IPS DF 6.9 (cell line): Measurements from ENCODE around the gene OGDHL.

ENCODE experiments used
- DNase-seq: peaks from one replicate; pipeline ENCODE4 v3.0.0-alpha.2; 2013; ENCODE audit warnings: low read depth, low spot score
- H3K27ac ChIP-seq: one replicate; pipeline ENCODE4 v1.5.1; 2013; ENCODE audit warnings: low read length, control low read depth
- H3K27me3 ChIP-seq: 2 replicates; pipeline ENCODE4 v1.6.1; 2013; ENCODE audit warnings: mild to moderate bottlenecking, low read length; ENCODE audit not compliant: control insufficient read depth, insufficient read depth
- H3K36me3 ChIP-seq: 2 replicates; pipeline ENCODE4 v1.6.1; 2013; ENCODE audit warnings: low read length; ENCODE audit not compliant: control insufficient read depth, insufficient read depth
- H3K4me1 ChIP-seq: 2 replicates; pipeline ENCODE4 v1.6.1; 2013; ENCODE audit warnings: low read length; ENCODE audit not compliant: control insufficient read depth, insufficient read depth
- H3K4me3 ChIP-seq: 2 replicates; pipeline ENCODE4 v1.5.1; 2013; ENCODE audit warnings: mild to moderate bottlenecking, low read length
- H3K9me3 ChIP-seq: 2 replicates; pipeline ENCODE4 v1.6.1; 2013; ENCODE audit warnings: low read length, inconsistent platforms; ENCODE audit not compliant: control insufficient read depth, insufficient read depth
- WGBS: extraction: QIAGEN DNeasy Blood & Tissue Kit; methylation state at CpG from one replicate; pipeline ENCODE4 v1.1.7; 2013; ENCODE audit warnings: mixed read lengths, missing lambda C conversion rate; ENCODE audit not compliant: insufficient read length, insufficient coverage; 5-methylcytosine and 5-hydroxymethylcytosine counted together

Gene OGDHL

GRCh38 chr10:49740346-49741107, 21.6 kb downstream of the OGDHL start:
- no peaks in the 10 kb centered on the region; the same call in 1 of the 2 replicates for H3K4me1 ChIP-seq
- H3K27me3 ChIP-seq = no peaks in the 10 kb centered on the region
- no peaks in the 10 kb centered on the region for H3K9me3 ChIP-seq
- H3K4me3 ChIP-seq = no peak overlapping the region
- DNase-seq = no peak
- WGBS = no CpG with 5 or more reads among the region's 16 CpGs
- peaks cover 30% of the 10 kb centered on the region for H3K36me3 ChIP-seq
- H3K27ac ChIP-seq = no peak overlapping the region

DNA sequence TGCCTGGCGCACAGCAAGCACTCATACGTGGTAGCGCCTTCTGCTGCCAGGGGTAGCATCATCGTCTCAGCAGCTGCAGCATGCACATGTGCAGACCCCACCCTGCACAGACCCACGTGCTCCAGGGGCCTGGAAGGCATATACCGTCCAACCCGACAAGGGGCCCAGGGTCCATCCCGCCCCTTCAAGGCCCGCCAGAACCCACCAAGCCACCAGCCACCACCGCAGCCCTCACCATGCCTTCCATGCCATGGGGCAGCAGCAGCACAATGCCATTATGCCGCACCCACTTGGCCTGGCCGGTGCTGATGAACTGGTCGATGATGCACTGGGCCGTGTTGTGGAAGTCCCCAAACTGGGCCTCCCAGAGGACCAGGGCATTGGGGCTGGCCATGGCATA, 22.7 kb downstream of the OGDHL start:
- Histone ChIP-seq H3K4me1 (no peaks in the 10 kb centered on the region; the same call in 1 of the 2 replicates), H3K4me3 (no peak overlapping the region), H3K36me3 (peaks cover 27% of the 10 kb centered on the region), H3K27me3 (no peaks in the 10 kb centered on the region), H3K27ac (no peak overlapping the region), H3K9me3 (no peaks in the 10 kb centered on the region)
- no CpG with 5 or more reads among the region's 14 CpGs for WGBS
- no peak for DNase-seq

- DNase-seq = no peak
- H3K4me1 ChIP-seq = no peaks in the 10 kb centered on the region; the same call in 1 of the 2 replicates
- H3K9me3 ChIP-seq = no peaks in the 10 kb centered on the region
- WGBS = no CpG with 5 or more reads among the region's 10 CpGs
- H3K27me3 ChIP-seq = no peaks in the 10 kb centered on the region
- H3K4me3 ChIP-seq = no peak overlapping the region
- peaks cover 22% of the 10 kb centered on the region for H3K36me3 ChIP-seq
- H3K27ac ChIP-seq = no peak overlapping the region
These were observed 23.3 kb downstream of the OGDHL start for GRCh38 chr10:49738616-49739360.

GRCh38 chr10:49737474-49738201, 24.5 kb downstream of the OGDHL start:
- DNase-seq = no peak
- Histone ChIP-seq H3K9me3 (no peaks in the 10 kb centered on the region), H3K36me3 (peaks cover 20% of the 10 kb centered on the region), H3K27ac (no peak overlapping the region), H3K4me3 (no peak overlapping the region), H3K27me3 (no peaks in the 10 kb centered on the region), H3K4me1 (no peaks in the 10 kb centered on the region; the same call in 1 of the 2 replicates)
- no CpG with 5 or more reads among the region's 19 CpGs for WGBS

- Histone ChIP-seq H3K4me1 (no peaks in the 10 kb centered on the region; the same call in 1 of the 2 replicates), H3K27me3 (no peaks in the 10 kb centered on the region), H3K36me3 (peaks cover 17% of the 10 kb centered on the region), H3K9me3 (no peaks in the 10 kb centered on the region), H3K27ac (no peak overlapping the region), H3K4me3 (no peak overlapping the region)
- WGBS = no CpG with 5 or more reads among the region's 5 CpGs
- DNase-seq = no peak
These were observed 25.5 kb downstream of the OGDHL start for GRCh38 chr10:49736564-49737113.

- Histone ChIP-seq H3K4me3 (no peak overlapping the region), H3K27ac (no peak overlapping the region), H3K36me3 (peaks cover 17% of the 10 kb centered on the region), H3K9me3 (no peaks in the 10 kb centered on the region), H3K4me1 (no peaks in the 10 kb centered on the region; the same call in 1 of the 2 replicates), H3K27me3 (no peaks in the 10 kb centered on the region)
- DNase-seq = no peak
- no CpG with 5 or more reads among the region's 23 CpGs for WGBS
These were observed 26.1 kb downstream of the OGDHL start for GRCh38 chr10:49735848-49736563.

GRCh38 chr10:49735161-49735560, 27.0 kb downstream of the OGDHL start:
- Histone ChIP-seq H3K4me1 (no peaks in the 10 kb centered on the region; the same call in 1 of the 2 replicates), H3K4me3 (no peak overlapping the region), H3K27ac (no peak overlapping the region), H3K9me3 (no peaks in the 10 kb centered on the region), H3K27me3 (no peaks in the 10 kb centered on the region), H3K36me3 (peaks cover 14% of the 10 kb centered on the region)
- no peak for DNase-seq
- no CpG with 5 or more reads among the region's 11 CpGs for WGBS

GRCh38 chr10:49734676-49735075, 27.4 kb downstream of the OGDHL start:
- Histone ChIP-seq H3K9me3 (no peaks in the 10 kb centered on the region), H3K4me1 (no peaks in the 10 kb centered on the region; the same call in 1 of the 2 replicates), H3K4me3 (no peak overlapping the region), H3K27me3 (no peaks in the 10 kb centered on the region), H3K27ac (no peak overlapping the region), H3K36me3 (peaks cover 14% of the 10 kb centered on the region)
- WGBS = no CpG with 5 or more reads among the region's 10 CpGs
- DNase-seq = no peak

DNA sequence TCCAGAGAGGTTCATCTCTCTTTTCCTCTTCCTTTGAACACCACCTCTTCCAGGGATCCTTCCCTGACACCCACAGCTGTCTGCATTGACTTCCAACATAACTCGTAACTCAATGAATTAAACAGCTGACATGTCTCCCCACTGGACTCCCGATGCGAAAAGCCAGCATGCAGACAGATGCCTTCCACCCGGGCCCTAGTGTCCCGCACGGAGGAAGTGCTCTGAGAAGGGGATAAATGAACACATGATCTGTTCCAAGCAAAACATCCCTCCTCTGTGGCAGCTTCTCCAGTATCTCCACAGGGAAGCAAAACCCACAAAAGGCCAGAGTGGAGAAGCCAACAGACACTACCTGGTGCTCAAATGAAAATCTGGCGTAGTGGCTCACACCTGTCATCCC, 28.3 kb downstream of the OGDHL start:
- Histone ChIP-seq H3K27ac (no peak overlapping the region), H3K36me3 (peaks cover 14% of the 10 kb centered on the region), H3K4me1 (no peaks in the 10 kb centered on the region; the same call in 1 of the 2 replicates), H3K9me3 (no peaks in the 10 kb centered on the region), H3K4me3 (no peak overlapping the region), H3K27me3 (no peaks in the 10 kb centered on the region)
- WGBS = no CpG with 5 or more reads among the region's 7 CpGs
- no peak for DNase-seq
